ENCODE results near the gene HMMR.
A peak's percentile ranks its signal among the peaks of the same experiment; 100 is the strongest.

The HMMR gene

GRCh38 chr5:163459462-163459818 lies 992 bp upstream of the HMMR start:
- DNase-seq (ENCODE audit: low spot score) = no peak

- peak; percentile 97 for DNase-seq (ENCODE audit: low spot score)
These were observed 442 bp upstream of the HMMR start, which contains the start of gene NUDCD2 for GRCh38 chr5:163459819-163460561. Gene NUDCD2 (minus strand): TSS chr5:163460102. CDS start chr5:163460050, 52 bp downstream.

- DNase-seq (ENCODE audit: low spot score) = no peak
These were observed 2.6 kb downstream of the HMMR start for GRCh38 chr5:163463063-163463435.

GRCh38 chr5:163467682-163468081 lies 7.2 kb downstream of the HMMR start:
- no peak for DNase-seq (ENCODE audit: low spot score)

- no peak for DNase-seq (ENCODE audit: low spot score)
These were observed 13.3 kb downstream of the HMMR start for GRCh38 chr5:163473635-163474243.

- no peak for DNase-seq (ENCODE audit: low spot score)
These were observed 15.0 kb downstream of the HMMR start for GRCh38 chr5:163475411-163475810.

- DNase-seq (ENCODE audit: low spot score) = no peak
These were observed 17.9 kb downstream of the HMMR start for GRCh38 chr5:163478126-163478981.

GRCh38 chr5:163478982-163479271 lies 18.5 kb downstream of the HMMR start:
- no peak for DNase-seq (ENCODE audit: low spot score)

- DNase-seq (ENCODE audit: low spot score) = peak; percentile 53
These were observed 28.8 kb downstream of the HMMR start for GRCh38 chr5:163489055-163489744.

GRCh38 chr5:163489745-163490075 lies 29.3 kb downstream of the HMMR start:
- no peak for DNase-seq (ENCODE audit: low spot score)

GRCh38 chr5:163496286-163496685 lies 35.9 kb downstream of the HMMR start:
- DNase-seq (ENCODE audit: low spot score) = no peak

- DNase-seq (ENCODE audit: low spot score) = no peak
These were observed 36.9 kb downstream of the HMMR start for GRCh38 chr5:163497315-163497714.

GRCh38 chr5:163498886-163499285 lies 38.5 kb downstream of the HMMR start:
- DNase-seq (ENCODE audit: low spot score) = no peak

GRCh38 chr5:163502521-163502920 lies 42.1 kb downstream of the HMMR start:
- no peak for DNase-seq (ENCODE audit: low spot score)

- DNase-seq (ENCODE audit: low spot score) = peak; percentile 73
These were observed 43.0 kb downstream of the HMMR start for GRCh38 chr5:163503106-163504078.

GRCh38 chr5:163504079-163504931 lies 43.9 kb downstream of the HMMR start:
- no peak for DNase-seq (ENCODE audit: low spot score)

GRCh38 chr5:163505049-163505367 lies 44.6 kb downstream of the HMMR start:
- no peak for DNase-seq (ENCODE audit: low spot score)

- DNase-seq (ENCODE audit: low spot score) = peak; percentile 97
These were observed 45.1 kb downstream of the HMMR start, which contains the start of gene MAT2B for GRCh38 chr5:163505368-163506094. Gene MAT2B (plus strand): TSS chr5:163505619. CDS start chr5:163505687, 68 bp downstream.

GRCh38 chr5:163506095-163506457 lies 45.6 kb downstream of the HMMR start:
- DNase-seq (ENCODE audit: low spot score) = no peak

GRCh38 chr5:163506726-163507125 lies 46.3 kb downstream of the HMMR start:
- no peak for DNase-seq (ENCODE audit: low spot score)

All from ecto neural progenitor cell (in vitro differentiated cells).